Astrocyte (in vitro differentiated cells and primary cell): Measurements from ENCODE around the gene RSF1. TPM values are rescaled to one million over a fixed set of nuclear protein-coding genes. Genes with fewer than 3 reads are reported as not detected.
A peak's percentile ranks its signal among the peaks of the same experiment; 100 is the strongest.
"Not testable (repeated sequence)": the region's sequence is repeated elsewhere in the genome, so short reads cannot be mapped to it uniquely, and the experiment has no call there.

Source experiments
- DNase-seq: peaks from one replicate; pipeline ENCODE4 v3.0.0-alpha.2; 2010; ENCODE audit warnings: low read depth
- FAIRE-seq: peaks from 2 replicates; lab custom pipeline; 2011; peaks lifted over from hg19 to GRCh38; lab: Jason Lieb, UNC
- H2AFZ ChIP-seq: 2 replicates; pipeline ENCODE4 v1.6.0; 2012; ENCODE audit warnings: low read depth, low read length, inconsistent platforms
- H3K27ac ChIP-seq: 2 replicates; pipeline ENCODE4 v1.5.1; 2011; ENCODE audit warnings: low read depth, low read length, inconsistent platforms
- H3K27me3 ChIP-seq: 2 replicates; pipeline ENCODE4 v1.6.0; 2011; ENCODE audit warnings: low read length, inconsistent platforms; ENCODE audit not compliant: insufficient read depth
- H3K36me3 ChIP-seq: 2 replicates; pipeline ENCODE4 v1.5.1; 2011; ENCODE audit warnings: low read length, inconsistent platforms; ENCODE audit not compliant: insufficient read depth
- H3K4me1 ChIP-seq: 2 replicates; pipeline ENCODE4 v1.5.1; 2011; ENCODE audit warnings: low read length, inconsistent platforms; ENCODE audit not compliant: insufficient read depth
- H3K4me2 ChIP-seq: 2 replicates; pipeline ENCODE4 v1.6.0; 2012; ENCODE audit warnings: low read length, inconsistent platforms
- H3K4me3 ChIP-seq: 2 replicates; pipeline ENCODE4 v1.5.1; 2011; ENCODE audit warnings: low read depth, mild to moderate bottlenecking, low read length, inconsistent platforms; ENCODE audit not compliant: insufficient read depth
- H3K79me2 ChIP-seq: 2 replicates; pipeline ENCODE4 v1.6.0; 2012; ENCODE audit warnings: mild to moderate bottlenecking, low read length, inconsistent platforms; ENCODE audit not compliant: insufficient read depth
- H3K9ac ChIP-seq: 2 replicates; pipeline ENCODE4 v1.6.0; 2012; ENCODE audit warnings: mild to moderate bottlenecking, low read length, inconsistent platforms
- H3K9me3 ChIP-seq: 2 replicates; pipeline ENCODE4 v1.5.1; 2012; ENCODE audit warnings: low read depth, mild to moderate bottlenecking, low read length, inconsistent platforms; ENCODE audit not compliant: insufficient read depth
- H4K20me1 ChIP-seq: 2 replicates; pipeline ENCODE4 v1.6.0; 2012; ENCODE audit warnings: low read length, inconsistent platforms; ENCODE audit not compliant: insufficient read depth
- H3K27ac Mint-ChIP-seq: one replicate; pipeline ENCODE4 v1.8.0; 2021; ENCODE audit warnings: mild to moderate bottlenecking, mixed read lengths; ENCODE audit not compliant: unreplicated experiment
- H3K27me3 Mint-ChIP-seq: one replicate; pipeline ENCODE4 v1.8.0; 2021; ENCODE audit warnings: low read depth, mixed read lengths; ENCODE audit not compliant: unreplicated experiment
- H3K36me3 Mint-ChIP-seq: one replicate; pipeline ENCODE4 v1.8.0; 2021; ENCODE audit warnings: low read depth, mixed read lengths; ENCODE audit not compliant: unreplicated experiment
- H3K4me1 Mint-ChIP-seq: one replicate; pipeline ENCODE4 v1.8.0; 2021; ENCODE audit warnings: low read depth, mixed read lengths; ENCODE audit not compliant: unreplicated experiment
- H3K4me3 Mint-ChIP-seq: one replicate; pipeline ENCODE4 v1.8.0; 2021; ENCODE audit warnings: mild to moderate bottlenecking, moderate library complexity, mixed read lengths; ENCODE audit not compliant: unreplicated experiment
- H3K9me3 Mint-ChIP-seq: one replicate; pipeline ENCODE4 v1.8.0; 2021; ENCODE audit warnings: mild to moderate bottlenecking, mixed read lengths; ENCODE audit not compliant: unreplicated experiment
- EZH2 ChIP-seq: IDR thresholded peaks from 2 replicates; pipeline ENCODE4 v1.6.1; 2012; ENCODE audit warnings: mild to moderate bottlenecking, low read length, inconsistent platforms; ENCODE audit not compliant: insufficient read depth
- total RNA-seq: library from RNA; stranded (reverse); gene quantifications from 2 replicates; pipeline ENCODE4 v1.2.1, GENCODE V29; 2021
- TF ChIP-seq, protein P1 (sequence below): IDR thresholded peaks from 2 replicates; pipeline ENCODE4 v1.5.1; 2011; ENCODE audit warnings: low read depth, mild to moderate bottlenecking, inconsistent platforms, low read length, moderate library complexity; ENCODE audit not compliant: insufficient read depth

The RSF1 gene
- total RNA-seq, 1 donor from 2014 or later = 84.0 TPM

DNA sequence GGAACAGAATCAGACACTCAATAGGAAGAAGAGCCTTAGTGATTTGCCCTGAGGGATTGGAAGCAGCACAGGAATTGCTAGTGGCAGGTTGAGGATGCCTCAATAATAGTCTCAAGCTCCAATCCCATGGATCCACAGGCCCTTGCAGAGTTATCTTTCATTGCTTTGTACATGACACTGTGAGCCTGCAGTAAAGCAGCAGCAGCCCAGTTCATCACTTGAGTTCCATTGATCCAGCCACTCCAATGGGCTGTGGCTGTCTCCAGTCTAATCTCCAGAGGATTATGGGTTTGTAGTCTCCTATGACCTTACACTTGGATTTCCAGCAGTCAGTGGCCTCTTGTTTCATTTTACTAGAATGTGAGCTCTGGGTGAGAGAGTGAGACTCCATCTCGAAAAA, 45.8 kb upstream of the RSF1 start:
- Histone ChIP-seq H3K9ac (no peak overlapping the region), H3K4me3 (no peak overlapping the region), H3K27me3 (no peaks in the 10 kb centered on the region), H4K20me1 (no peaks in the 10 kb centered on the region), H3K4me1 (peaks cover 5% of the 10 kb centered on the region), H2AFZ (no peak overlapping the region), H3K27ac (no peak overlapping the region), H3K36me3 (peaks cover 6% of the 10 kb centered on the region), H3K79me2 (no peaks in the 10 kb centered on the region), H3K9me3 (no peaks in the 10 kb centered on the region), H3K4me2 (peak overlapping the region; percentile 1)
- Mint-ChIP-seq H3K4me1 (peaks cover 9% of the 10 kb centered on the region), H3K4me3 (no peak overlapping the region), H3K9me3 (no peaks in the 10 kb centered on the region), H3K36me3 (peaks cover 8% of the 10 kb centered on the region), H3K27ac (no peak overlapping the region), H3K27me3 (no peaks in the 10 kb centered on the region)
- DNase-seq (no peak), FAIRE-seq (no peak)
- TF ChIP-seq EZH2 = no peak
- TF ChIP-seq, protein P1, sequence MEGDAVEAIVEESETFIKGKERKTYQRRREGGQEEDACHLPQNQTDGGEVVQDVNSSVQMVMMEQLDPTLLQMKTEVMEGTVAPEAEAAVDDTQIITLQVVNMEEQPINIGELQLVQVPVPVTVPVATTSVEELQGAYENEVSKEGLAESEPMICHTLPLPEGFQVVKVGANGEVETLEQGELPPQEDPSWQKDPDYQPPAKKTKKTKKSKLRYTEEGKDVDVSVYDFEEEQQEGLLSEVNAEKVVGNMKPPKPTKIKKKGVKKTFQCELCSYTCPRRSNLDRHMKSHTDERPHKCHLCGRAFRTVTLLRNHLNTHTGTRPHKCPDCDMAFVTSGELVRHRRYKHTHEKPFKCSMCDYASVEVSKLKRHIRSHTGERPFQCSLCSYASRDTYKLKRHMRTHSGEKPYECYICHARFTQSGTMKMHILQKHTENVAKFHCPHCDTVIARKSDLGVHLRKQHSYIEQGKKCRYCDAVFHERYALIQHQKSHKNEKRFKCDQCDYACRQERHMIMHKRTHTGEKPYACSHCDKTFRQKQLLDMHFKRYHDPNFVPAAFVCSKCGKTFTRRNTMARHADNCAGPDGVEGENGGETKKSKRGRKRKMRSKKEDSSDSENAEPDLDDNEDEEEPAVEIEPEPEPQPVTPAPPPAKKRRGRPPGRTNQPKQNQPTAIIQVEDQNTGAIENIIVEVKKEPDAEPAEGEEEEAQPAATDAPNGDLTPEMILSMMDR = no peak

DNA sequence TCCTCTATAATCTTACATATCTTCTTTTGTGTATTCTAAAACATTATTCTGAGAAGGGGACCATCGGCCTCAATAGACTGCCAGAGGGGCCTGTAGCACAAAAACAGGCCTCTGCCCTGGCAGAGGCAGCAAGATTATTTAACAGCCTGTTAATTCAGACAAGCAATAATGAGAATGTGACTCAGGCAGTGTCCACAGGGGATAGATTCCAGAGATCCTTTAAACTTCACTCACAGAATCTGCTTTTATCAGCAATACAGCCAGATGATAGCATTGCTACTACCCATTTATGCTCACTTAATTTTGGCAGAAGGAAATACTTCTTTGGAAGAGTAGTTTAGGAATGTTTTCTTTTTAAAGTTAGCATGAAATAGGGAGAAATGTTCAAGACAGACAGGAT, 45.3 kb upstream of the RSF1 start:
- peak; percentile 46 for DNase-seq
- H3K4me1 Mint-ChIP-seq = peaks cover 9% of the 10 kb centered on the region
- Histone ChIP-seq H3K79me2 (no peaks in the 10 kb centered on the region), H3K4me2 (peak overlapping the region; percentile 1), H3K9ac (no peak overlapping the region), H3K9me3 (no peaks in the 10 kb centered on the region), H2AFZ (no peak overlapping the region), H3K4me1 (peaks cover 5% of the 10 kb centered on the region), H3K27me3 (no peaks in the 10 kb centered on the region), H4K20me1 (no peaks in the 10 kb centered on the region), H3K36me3 (peaks cover 6% of the 10 kb centered on the region), H3K4me3 (no peak overlapping the region), H3K27ac (no peak overlapping the region)
- peaks cover 8% of the 10 kb centered on the region for H3K36me3 Mint-ChIP-seq
- no peak for FAIRE-seq
- H3K4me3 Mint-ChIP-seq = no peak overlapping the region
- TF ChIP-seq, protein P1 = no peak
- no peak for TF ChIP-seq EZH2
- peak overlapping the region; percentile 20 for H3K27ac Mint-ChIP-seq
- H3K27me3 Mint-ChIP-seq = no peaks in the 10 kb centered on the region
- no peaks in the 10 kb centered on the region for H3K9me3 Mint-ChIP-seq

DNA sequence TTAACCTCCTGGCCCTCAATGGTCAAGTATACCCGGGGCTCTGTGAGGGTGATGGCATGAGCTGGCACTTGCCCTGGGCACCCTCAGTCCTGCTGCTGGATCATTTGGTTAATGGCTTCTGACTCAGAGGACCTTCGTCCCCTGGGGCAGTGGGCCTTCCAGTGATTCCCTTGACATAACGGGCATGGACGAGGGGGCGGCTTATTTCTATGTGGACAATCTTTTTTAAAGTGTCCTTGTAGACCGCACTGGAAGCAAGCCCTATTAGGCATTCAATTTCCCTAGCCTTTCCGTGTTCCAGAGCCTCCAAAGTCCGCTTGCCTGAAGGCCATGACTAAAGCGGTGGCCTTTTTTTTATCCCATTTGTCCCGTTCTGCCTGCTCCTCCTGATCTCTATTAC, 40.9 kb upstream of the RSF1 start:
- not testable (repeated sequence) for H3K9me3 ChIP-seq, H3K4me3 Mint-ChIP-seq, H3K27me3 Mint-ChIP-seq, H3K36me3 ChIP-seq, H3K4me1 ChIP-seq, H4K20me1 ChIP-seq, DNase-seq, H3K9ac ChIP-seq, H3K27ac ChIP-seq, H2AFZ ChIP-seq, FAIRE-seq, H3K9me3 Mint-ChIP-seq, H3K79me2 ChIP-seq, H3K4me3 ChIP-seq, H3K4me1 Mint-ChIP-seq, H3K4me2 ChIP-seq, H3K27me3 ChIP-seq, H3K27ac Mint-ChIP-seq
- peaks cover 16% of the 10 kb centered on the region for H3K36me3 Mint-ChIP-seq

DNA sequence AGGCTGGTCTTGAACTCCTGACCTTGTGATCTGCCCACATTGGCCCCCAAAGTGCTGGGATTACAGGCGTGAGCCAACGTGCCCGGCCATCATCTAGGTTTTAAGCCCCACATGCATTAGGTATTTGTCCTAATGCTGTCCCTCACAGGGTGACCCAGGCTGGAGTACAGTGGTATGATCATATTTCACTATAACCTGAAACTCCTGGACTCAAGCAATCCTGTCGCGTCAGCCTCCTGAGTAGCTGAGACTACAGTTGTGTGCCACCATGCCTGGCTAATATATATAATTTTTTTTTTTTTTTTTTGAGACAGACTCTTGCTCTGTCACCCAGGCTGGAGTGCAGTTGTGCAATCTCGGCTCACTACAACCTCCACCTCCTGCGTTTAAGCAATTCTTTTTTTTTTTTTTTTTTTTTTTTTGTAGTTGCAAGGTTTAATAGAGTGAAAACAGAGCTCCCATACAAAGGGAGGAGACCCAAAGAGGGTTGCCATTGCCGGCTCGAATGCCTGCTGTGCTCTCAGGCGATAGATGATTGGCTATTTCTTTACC, 37.5 kb upstream of the RSF1 start:
- H3K27ac ChIP-seq, H3K4me1 Mint-ChIP-seq, FAIRE-seq, H3K4me3 ChIP-seq, H3K9ac ChIP-seq, H3K27me3 ChIP-seq, H3K9me3 ChIP-seq, H3K36me3 ChIP-seq, H2AFZ ChIP-seq, H3K4me1 ChIP-seq, H3K27me3 Mint-ChIP-seq, H3K4me3 Mint-ChIP-seq, H4K20me1 ChIP-seq, H3K4me2 ChIP-seq, DNase-seq, H3K27ac Mint-ChIP-seq, H3K79me2 ChIP-seq: not testable (repeated sequence)
- Mint-ChIP-seq H3K36me3 (peaks cover 39% of the 10 kb centered on the region), H3K9me3 (peaks cover 22% of the 10 kb centered on the region)
